Ovary (tissue), 9 donors: ENCODE measurements around the gene JARID2. TPM values are rescaled to one million over a fixed set of nuclear protein-coding genes. Genes with fewer than 3 reads are reported as not detected.

Source experiments
- DNase-seq, 5 donors: peaks; one replicate each; pipeline ENCODE4 v3.0.0-alpha.2; 2019 to 2020
- H3K27ac ChIP-seq, 2 donors: fragments of 200-600 bp; one replicate each; pipeline versions ENCODE4 v1.5.1 to v1.8.0; 2019 to 2022
- H3K27me3 ChIP-seq: fragments of 200-600 bp; one replicate; pipeline ENCODE4 v1.8.0; 2022
- H3K36me3 ChIP-seq: fragments of 200-600 bp; sonication (generic); one replicate; pipeline ENCODE4 v1.5.1; 2019
- H3K4me1 ChIP-seq: one replicate; pipeline ENCODE4 v1.8.1; 2013; ENCODE audit warnings: mild to moderate bottlenecking, moderate library complexity; ENCODE audit not compliant: insufficient read depth
- H3K4me3 ChIP-seq: fragments of 200-600 bp; sonication (generic); one replicate; pipeline ENCODE4 v1.5.1; 2017
- H3K9me3 ChIP-seq, 2 donors: fragments of 200-600 bp in 1 of 2; sonication (generic) in 1 of 2; one replicate each; pipeline versions ENCODE4 v1.5.1 to v1.8.1; 2013 to 2019; ENCODE audit warnings: mild to moderate bottlenecking in 1 of 2, moderate library complexity in 1 of 2
- EP300 ChIP-seq: sonication (generic); formaldehyde crosslinking; IDR thresholded peaks from one replicate; pipeline ENCODE4 v1.6.1; 2017; ENCODE audit warnings: antibody characterized with exemption
- POLR2A ChIP-seq: fragments of 450-650 bp; IDR thresholded peaks from one replicate; pipeline ENCODE4 v1.6.1; 2017; ENCODE audit warnings: antibody characterized with exemption, mild to moderate bottlenecking, moderate library complexity
- WGBS, 3 donors: extraction: QIAGEN DNeasy Blood & Tissue Kit in 1 of 3; methylation state at CpG; one replicate each; pipeline versions ENCODE4 v1.1.5 to v1.1.7; 2013 to 2017; 5-methylcytosine and 5-hydroxymethylcytosine counted together
- intact Hi-C, 4 donors: fragments of 100-400 bp; cut with DNase I; formaldehyde crosslinking; loops; one replicate each; pipeline versions ENCODE4 v1.11.0 to v1.15.1; 2022 to 2023
- polyA plus RNA-seq, 2 donors: library from polyadenylated mRNA; stranded (reverse); fragments of 200-250 nt in 1 of 2; fragments of 350-450 nt in 1 of 2; fragmentation: Illumina TruSeq in 1 of 2; extraction: RNeasy Lipid Tissue Mini Kit (QIAGEN cat#74804) in 1 of 2; gene quantifications; one replicate each; pipeline ENCODE4 v1.2.3, GENCODE V29; 2013 to 2014
- small RNA-seq: library from RNA; depleted of rRNA; stranded (forward); fragments of <200 nt; gene quantifications from one replicate; pipeline ENCODE3, GENCODE V24; 2016
- total RNA-seq, 7 donors: library from RNA; depleted of rRNA in 2 of 7; stranded (reverse); fragments of >200 nt in 2 of 7; fragmentation: NEBNext Ultra II Directional in 3 of 7; extraction: Animal tissue kit (Norgen Biotek cat#: 25700) in 3 of 7; gene quantifications; one replicate each; pipeline versions ENCODE4 v1.1.0 to v1.2.4, GENCODE V29; 2016 to 2023
- TF ChIP-seq, protein P1 (sequence below), 3 donors: fragments of 450-650 bp in 2 of 3; fragments of 200-600 bp in 1 of 3; IDR thresholded peaks; one replicate each; pipeline versions ENCODE4 v1.5.1 to v1.8.0; 2016 to 2022; ENCODE audit warnings: antibody characterized with exemption in 3 of 3, mild to moderate bottlenecking in 1 of 3
- donor health status: DM: no; HTN: no; CAD: no; lungs with moderate emphysema.
- donor health status: DM: no; HTN: no; CAD: no.
- donor health status: Bipolar disorder and iron deficiency.
- donor health status: DM: yes; HTN: yes; CAD: no.
- donor health status: DM: no; HTN: no; CAD: no.
- donor health status: DM: yes; HTN: yes; CAD: no.

Gene JARID2
- total and polyA plus RNA-seq, 9 donors = 4.5 to 17.4 (median 8.7) TPM

DNA sequence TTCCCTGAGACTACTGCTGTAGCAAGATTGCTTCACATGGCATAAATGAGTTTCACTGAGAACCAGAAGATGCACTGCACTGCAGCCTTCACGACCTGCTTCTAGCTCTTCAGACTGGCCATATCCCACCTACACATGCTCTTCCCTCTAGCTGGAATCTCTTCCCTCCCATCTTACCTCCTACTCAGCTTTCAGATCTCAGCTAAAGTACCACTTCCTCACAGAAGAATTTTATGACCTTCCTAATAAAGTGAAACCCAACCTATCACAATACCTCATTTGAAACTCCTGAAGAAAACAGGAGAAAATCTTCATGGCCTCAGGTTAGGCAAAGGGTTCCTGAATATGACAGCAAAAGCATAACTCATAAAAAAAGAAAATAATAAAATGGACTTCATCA lies 317.1 kb downstream of the JARID2 start:
- intact Hi-C loops = no loop called here
- no peaks in the 10 kb centered on the region for H3K9me3 ChIP-seq
- DNase-seq = no peak
- no peak overlapping the region for H3K4me3 ChIP-seq
- H3K36me3 ChIP-seq = no peaks in the 10 kb centered on the region
- H3K27ac ChIP-seq = no peak overlapping the region
- TF ChIP-seq, protein P1, sequence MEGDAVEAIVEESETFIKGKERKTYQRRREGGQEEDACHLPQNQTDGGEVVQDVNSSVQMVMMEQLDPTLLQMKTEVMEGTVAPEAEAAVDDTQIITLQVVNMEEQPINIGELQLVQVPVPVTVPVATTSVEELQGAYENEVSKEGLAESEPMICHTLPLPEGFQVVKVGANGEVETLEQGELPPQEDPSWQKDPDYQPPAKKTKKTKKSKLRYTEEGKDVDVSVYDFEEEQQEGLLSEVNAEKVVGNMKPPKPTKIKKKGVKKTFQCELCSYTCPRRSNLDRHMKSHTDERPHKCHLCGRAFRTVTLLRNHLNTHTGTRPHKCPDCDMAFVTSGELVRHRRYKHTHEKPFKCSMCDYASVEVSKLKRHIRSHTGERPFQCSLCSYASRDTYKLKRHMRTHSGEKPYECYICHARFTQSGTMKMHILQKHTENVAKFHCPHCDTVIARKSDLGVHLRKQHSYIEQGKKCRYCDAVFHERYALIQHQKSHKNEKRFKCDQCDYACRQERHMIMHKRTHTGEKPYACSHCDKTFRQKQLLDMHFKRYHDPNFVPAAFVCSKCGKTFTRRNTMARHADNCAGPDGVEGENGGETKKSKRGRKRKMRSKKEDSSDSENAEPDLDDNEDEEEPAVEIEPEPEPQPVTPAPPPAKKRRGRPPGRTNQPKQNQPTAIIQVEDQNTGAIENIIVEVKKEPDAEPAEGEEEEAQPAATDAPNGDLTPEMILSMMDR (IDR thresholded peaks at IDR 0.05) = no peak
- TF ChIP-seq POLR2A (no peak), EP300 (no peak)
- WGBS, 3 donors = 69 to 84% (median 75%) methylated on average over 1 of the region's 1 CpG
- H3K4me1 ChIP-seq = no peaks in the 10 kb centered on the region
- no peaks in the 10 kb centered on the region for H3K27me3 ChIP-seq

DNA sequence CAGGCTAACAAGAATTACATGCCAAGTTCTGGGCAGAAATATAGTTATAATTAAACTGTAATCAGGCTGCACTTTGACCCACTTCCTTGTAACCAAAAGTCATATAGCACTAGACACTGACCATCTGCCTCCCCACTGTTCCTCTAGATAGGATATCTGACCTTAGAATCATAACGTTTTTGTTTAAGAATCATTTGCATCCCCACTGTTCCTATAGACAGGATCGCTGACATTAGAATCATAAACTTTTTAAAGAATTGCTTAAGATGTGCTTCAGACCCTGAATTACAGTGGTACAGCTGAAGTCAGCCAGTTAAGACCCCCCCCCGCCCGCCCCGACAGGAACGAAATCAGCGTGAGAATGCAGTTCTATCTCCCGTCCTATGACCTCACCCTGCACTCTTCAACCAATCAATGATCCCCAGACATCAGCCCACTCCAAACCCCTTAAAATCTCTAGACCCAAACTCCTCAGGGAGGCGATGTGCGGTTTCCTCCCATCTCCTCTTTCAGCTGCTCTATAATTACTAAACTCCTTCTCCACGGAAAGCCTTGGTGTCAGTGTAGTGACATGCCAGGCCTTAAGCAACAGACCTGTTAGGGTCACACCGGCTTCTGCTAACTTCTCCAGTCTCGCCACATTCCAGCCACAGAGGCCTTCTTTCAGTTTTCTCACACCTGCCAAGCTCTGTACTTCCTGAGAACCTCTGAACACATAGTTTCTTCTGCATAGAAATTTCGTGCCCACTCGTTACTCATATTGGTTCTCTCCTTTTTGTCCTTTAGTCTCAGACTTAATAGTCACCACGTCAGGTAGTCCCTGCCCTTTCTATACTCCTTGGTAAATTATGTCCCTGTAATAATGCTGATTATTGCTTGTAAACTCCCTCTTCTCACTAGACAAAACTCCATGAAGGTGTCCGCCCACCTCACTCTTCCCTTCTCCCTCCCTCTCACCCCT lies 323.4 kb downstream of the JARID2 start:
- Histone ChIP-seq H3K9me3 (no peaks in the 10 kb centered on the region), H3K36me3 (no peaks in the 10 kb centered on the region), H3K4me3 (no peak overlapping the region), H3K27ac (no peak overlapping the region), H3K27me3 (no peaks in the 10 kb centered on the region), H3K4me1 (no peaks in the 10 kb centered on the region)
- intact Hi-C loops = no loop called here
- TF ChIP-seq EP300 = no peak
- DNase-seq = no peak
- whole genome bisulfite sequencing, 3 donors = 52 to 65% (median 61%) methylated on average over 17 of the region's 17 CpGs

DNA sequence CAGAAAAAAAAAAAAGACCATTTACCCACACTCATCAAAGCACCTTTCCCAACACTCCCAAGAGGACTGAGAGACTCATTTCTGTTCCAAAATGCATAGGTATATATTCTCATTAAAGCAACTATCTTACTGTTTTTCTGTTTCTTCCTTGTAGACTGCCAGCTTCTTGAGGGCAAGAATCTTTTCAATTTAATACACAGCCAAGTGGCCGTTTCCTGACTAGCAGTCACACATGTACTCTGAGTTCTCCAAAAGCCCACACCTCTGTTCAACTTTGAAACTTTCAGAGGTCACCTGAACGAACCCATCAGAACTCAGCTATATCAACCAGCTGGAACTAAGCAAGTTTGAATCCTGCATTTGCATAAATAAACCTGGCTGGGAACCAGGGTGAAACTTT lies 324.3 kb downstream of the JARID2 start:
- Histone ChIP-seq H3K4me1 (no peaks in the 10 kb centered on the region), H3K9me3 (no peaks in the 10 kb centered on the region), H3K36me3 (no peaks in the 10 kb centered on the region), H3K4me3 (no peak overlapping the region), H3K27me3 (no peaks in the 10 kb centered on the region), H3K27ac (no peak overlapping the region)
- DNase-seq = no peak
- 92 to 99% (median 92%) methylated on average over 2 of the region's 2 CpGs for WGBS, 3 donors
- intact Hi-C loops = no loop called here
- TF ChIP-seq, protein P1 (IDR thresholded peaks at IDR 0.05) = no peak
- TF ChIP-seq EP300 (no peak), POLR2A (no peak)

Small RNA genes within 50 kb of the gene (small RNA-seq; reads per million reads assigned to genes)
- gene RF00001 (not detected), gene RNU6-522P (not detected), gene RNU6-645P (not detected)
